Neural cell (in vitro differentiated cells): ENCODE results near the gene USO1.

Experiments used
- EP300 ChIP-seq: fragments of 450-650 bp; conservative IDR thresholded peaks from 2 replicates; pipeline ENCODE4 v1.6.1; 2014; ENCODE audit warnings: antibody characterized with exemption, mild to moderate bottlenecking, moderate library complexity; ENCODE audit not compliant: poor library complexity, severe bottlenecking
- EZH2 ChIP-seq: fragments of 200-600, 300-800 bp; shearing (Covaris generic), sonication (generic); IDR thresholded peaks from 2 replicates; pipeline ENCODE4 v1.6.1; 2014; ENCODE audit warnings: antibody characterized with exemption, low read length, borderline replicate concordance, mild to moderate bottlenecking; ENCODE audit not compliant: insufficient read depth, poor library complexity, severe bottlenecking
- MXI1 ChIP-seq: fragments of 450-650 bp; conservative IDR thresholded peaks from 2 replicates; pipeline ENCODE4 v1.6.1; 2014; ENCODE audit warnings: antibody characterized with exemption, mild to moderate bottlenecking; ENCODE audit not compliant: poor library complexity, severe bottlenecking
- POLR2AphosphoS5 ChIP-seq: IDR thresholded peaks from 2 replicates; pipeline ENCODE4 v1.6.1; 2012
- REST ChIP-seq: IDR thresholded peaks from 2 replicates; pipeline ENCODE4 v1.6.1; 2012; ENCODE audit warnings: borderline replicate concordance
- SMC3 ChIP-seq: fragments of 450-650 bp; conservative IDR thresholded peaks from 2 replicates; pipeline ENCODE4 v1.6.1; 2014; ENCODE audit warnings: antibody characterized with exemption, mild to moderate bottlenecking, moderate library complexity; ENCODE audit not compliant: poor library complexity
- TAF1 ChIP-seq: IDR thresholded peaks from 2 replicates; pipeline ENCODE4 v1.6.1; 2012; ENCODE audit warnings: low read depth
- TF ChIP-seq, protein P1 (sequence below): fragments of 450-650 bp; IDR thresholded peaks from 2 replicates; pipeline ENCODE4 v1.5.1; 2014; ENCODE audit warnings: antibody characterized with exemption, mild to moderate bottlenecking, moderate library complexity; ENCODE audit not compliant: poor library complexity, severe bottlenecking

DNA sequence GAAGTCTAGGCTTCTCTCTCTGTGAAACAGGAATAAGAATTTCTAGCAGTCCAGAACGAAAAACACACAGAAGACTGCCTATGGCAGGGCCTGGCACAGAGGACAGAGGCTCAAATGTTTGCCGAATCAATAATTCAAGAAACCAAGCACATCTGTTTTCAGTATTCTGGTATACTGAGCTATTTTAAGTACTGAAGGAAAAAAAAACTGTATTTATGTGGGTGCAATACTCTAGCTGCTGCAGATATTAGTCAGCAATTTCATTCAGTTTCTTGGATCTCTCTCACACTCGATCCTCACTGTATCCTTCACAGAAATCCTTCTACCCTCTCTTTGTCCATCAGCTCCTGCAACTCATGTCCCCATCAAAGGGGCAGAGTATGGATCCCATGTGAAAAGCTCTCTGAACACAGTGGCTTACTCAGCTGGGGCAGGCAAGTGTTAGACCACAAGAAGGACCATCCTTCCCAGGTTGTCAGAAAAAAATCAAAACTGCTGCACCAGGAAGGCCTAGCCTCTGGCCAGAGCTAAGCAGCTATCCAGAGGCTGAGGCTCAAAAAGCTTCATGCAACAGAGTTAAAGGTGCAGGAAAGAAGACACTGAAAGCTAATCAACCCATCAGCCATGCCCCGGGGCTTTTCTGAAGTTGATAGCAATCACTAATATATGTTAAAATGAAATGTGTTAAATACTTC is 9.1 kb upstream of the USO1 start:
- TF ChIP-seq TAF1 = no peak
- no peak for TF ChIP-seq REST
- no peak for TF ChIP-seq MXI1
- TF ChIP-seq, protein P1, sequence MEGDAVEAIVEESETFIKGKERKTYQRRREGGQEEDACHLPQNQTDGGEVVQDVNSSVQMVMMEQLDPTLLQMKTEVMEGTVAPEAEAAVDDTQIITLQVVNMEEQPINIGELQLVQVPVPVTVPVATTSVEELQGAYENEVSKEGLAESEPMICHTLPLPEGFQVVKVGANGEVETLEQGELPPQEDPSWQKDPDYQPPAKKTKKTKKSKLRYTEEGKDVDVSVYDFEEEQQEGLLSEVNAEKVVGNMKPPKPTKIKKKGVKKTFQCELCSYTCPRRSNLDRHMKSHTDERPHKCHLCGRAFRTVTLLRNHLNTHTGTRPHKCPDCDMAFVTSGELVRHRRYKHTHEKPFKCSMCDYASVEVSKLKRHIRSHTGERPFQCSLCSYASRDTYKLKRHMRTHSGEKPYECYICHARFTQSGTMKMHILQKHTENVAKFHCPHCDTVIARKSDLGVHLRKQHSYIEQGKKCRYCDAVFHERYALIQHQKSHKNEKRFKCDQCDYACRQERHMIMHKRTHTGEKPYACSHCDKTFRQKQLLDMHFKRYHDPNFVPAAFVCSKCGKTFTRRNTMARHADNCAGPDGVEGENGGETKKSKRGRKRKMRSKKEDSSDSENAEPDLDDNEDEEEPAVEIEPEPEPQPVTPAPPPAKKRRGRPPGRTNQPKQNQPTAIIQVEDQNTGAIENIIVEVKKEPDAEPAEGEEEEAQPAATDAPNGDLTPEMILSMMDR = no peak
- TF ChIP-seq POLR2AphosphoS5 = no peak
- TF ChIP-seq SMC3 = no peak
- TF ChIP-seq EP300 = no peak
- TF ChIP-seq EZH2 = no peak
